ENCODE measurements around the gene SULT2B1.

DNA sequence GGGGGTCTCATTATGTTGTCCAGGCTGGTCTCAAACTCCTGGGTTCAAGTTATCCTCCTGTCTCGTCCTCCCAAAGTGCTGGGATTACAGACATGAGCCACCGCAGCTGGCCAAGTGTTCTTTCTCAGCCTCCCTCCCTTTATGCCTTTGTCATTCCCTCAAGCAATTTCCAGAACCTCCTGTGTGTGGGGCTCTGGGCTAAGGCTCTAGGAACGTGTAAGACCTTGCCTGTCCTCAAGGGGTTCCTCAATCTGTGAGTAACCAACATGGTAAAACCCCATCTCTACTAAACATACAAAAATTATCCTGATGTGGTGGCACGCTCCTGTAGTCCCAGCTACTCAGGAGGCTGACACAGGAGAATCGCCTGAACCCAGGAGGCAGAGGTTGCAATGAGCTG lies 39.0 kb downstream of the SULT2B1 start:
- TF ChIP-seq, protein P1, sequence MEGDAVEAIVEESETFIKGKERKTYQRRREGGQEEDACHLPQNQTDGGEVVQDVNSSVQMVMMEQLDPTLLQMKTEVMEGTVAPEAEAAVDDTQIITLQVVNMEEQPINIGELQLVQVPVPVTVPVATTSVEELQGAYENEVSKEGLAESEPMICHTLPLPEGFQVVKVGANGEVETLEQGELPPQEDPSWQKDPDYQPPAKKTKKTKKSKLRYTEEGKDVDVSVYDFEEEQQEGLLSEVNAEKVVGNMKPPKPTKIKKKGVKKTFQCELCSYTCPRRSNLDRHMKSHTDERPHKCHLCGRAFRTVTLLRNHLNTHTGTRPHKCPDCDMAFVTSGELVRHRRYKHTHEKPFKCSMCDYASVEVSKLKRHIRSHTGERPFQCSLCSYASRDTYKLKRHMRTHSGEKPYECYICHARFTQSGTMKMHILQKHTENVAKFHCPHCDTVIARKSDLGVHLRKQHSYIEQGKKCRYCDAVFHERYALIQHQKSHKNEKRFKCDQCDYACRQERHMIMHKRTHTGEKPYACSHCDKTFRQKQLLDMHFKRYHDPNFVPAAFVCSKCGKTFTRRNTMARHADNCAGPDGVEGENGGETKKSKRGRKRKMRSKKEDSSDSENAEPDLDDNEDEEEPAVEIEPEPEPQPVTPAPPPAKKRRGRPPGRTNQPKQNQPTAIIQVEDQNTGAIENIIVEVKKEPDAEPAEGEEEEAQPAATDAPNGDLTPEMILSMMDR (IDR thresholded peaks at IDR 0.05; ENCODE audit: low read length) = no peak; the same call in 1 of the 2 replicates
- TF ChIP-seq EZH2phosphoT487 (IDR thresholded peaks at IDR 0.05; ENCODE audit: low read length) = no peak
- no peak for TF ChIP-seq EZH2 (optimal IDR thresholded peaks at IDR 0.05; ENCODE audit: low read depth, low read length)
